ENCODE data around the gene DCC. TPM values are rescaled to one million over a fixed set of nuclear protein-coding genes. Genes with fewer than 3 reads are reported as not detected.

DCC gene
- total and polyA plus RNA-seq, 2 experiments from 2014 or later, result 0.53 to 0.73 TPM

- 0 out of 2 replicates have a peak, but pooled peaks cover 4% of the 10 kb centered on the region for H3K36me3 ChIP-seq (ENCODE audit: insufficient read depth)
- no peak overlapping the region for H2AFZ ChIP-seq
- Mint-ChIP-seq H3K36me3 (ENCODE audit: low read depth) (peaks cover 4% of the 10 kb centered on the region; the same call in 1 of the 3 replicates), H3K9me3 (peaks cover 5% of the 10 kb centered on the region), H3K27ac (no peak overlapping the region), H3K4me3 (no peak overlapping the region), H3K27me3 (ENCODE audit: insufficient read depth, low read depth, poor library complexity) (peaks cover 2% of the 10 kb centered on the region), H3K4me1 (peaks cover 4% of the 10 kb centered on the region)
- no peak for ATAC-seq
- no peaks in the 10 kb centered on the region for H3F3A ChIP-seq (replicated peaks; ENCODE audit: low read depth)
- no peaks in the 10 kb centered on the region for H3K9me2 ChIP-seq (ENCODE audit: insufficient read depth)
- no peaks in the 10 kb centered on the region for H3K27me3 ChIP-seq (ENCODE audit: insufficient read depth)
- TF ChIP-seq ZNF331 (CRISPR knock-in tag; IDR thresholded peaks at IDR 0.05; ENCODE audit: low read depth) (no peak), EZH2phosphoT487 (IDR thresholded peaks at IDR 0.05; ENCODE audit: unreplicated experiment) (no peak), EZH2 (IDR thresholded peaks at IDR 0.05; ENCODE audit: low read depth, unreplicated experiment) (no peak), CREB1 (CRISPR knock-in tag; IDR thresholded peaks at IDR 0.05; ENCODE audit: low read depth) (no peak), ZNF462 (CRISPR knock-in tag; IDR thresholded peaks at IDR 0.05) (no peak), POLR2AphosphoS5 (IDR thresholded peaks at IDR 0.05; ENCODE audit: low read depth) (no peak), NANOG (IDR thresholded peaks at IDR 0.05; ENCODE audit: borderline replicate concordance) (no peak), ZNF114 (CRISPR knock-in tag; IDR thresholded peaks at IDR 0.05) (no peak), CTCF (conservative IDR thresholded peaks at IDR 0.05; ENCODE audit: low read depth in 2 of 2) (no peak), JUNB (IDR thresholded peaks at IDR 0.05; ENCODE audit: unreplicated experiment) (no peak), STAT1 (IDR thresholded peaks at IDR 0.05; ENCODE audit: unreplicated experiment) (no peak)
- TF ChIP-seq, protein P1, sequence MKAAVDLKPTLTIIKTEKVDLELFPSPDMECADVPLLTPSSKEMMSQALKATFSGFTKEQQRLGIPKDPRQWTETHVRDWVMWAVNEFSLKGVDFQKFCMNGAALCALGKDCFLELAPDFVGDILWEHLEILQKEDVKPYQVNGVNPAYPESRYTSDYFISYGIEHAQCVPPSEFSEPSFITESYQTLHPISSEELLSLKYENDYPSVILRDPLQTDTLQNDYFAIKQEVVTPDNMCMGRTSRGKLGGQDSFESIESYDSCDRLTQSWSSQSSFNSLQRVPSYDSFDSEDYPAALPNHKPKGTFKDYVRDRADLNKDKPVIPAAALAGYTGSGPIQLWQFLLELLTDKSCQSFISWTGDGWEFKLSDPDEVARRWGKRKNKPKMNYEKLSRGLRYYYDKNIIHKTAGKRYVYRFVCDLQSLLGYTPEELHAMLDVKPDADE (IDR thresholded peaks at IDR 0.05), result no peak
- TF ChIP-seq, protein P2, sequence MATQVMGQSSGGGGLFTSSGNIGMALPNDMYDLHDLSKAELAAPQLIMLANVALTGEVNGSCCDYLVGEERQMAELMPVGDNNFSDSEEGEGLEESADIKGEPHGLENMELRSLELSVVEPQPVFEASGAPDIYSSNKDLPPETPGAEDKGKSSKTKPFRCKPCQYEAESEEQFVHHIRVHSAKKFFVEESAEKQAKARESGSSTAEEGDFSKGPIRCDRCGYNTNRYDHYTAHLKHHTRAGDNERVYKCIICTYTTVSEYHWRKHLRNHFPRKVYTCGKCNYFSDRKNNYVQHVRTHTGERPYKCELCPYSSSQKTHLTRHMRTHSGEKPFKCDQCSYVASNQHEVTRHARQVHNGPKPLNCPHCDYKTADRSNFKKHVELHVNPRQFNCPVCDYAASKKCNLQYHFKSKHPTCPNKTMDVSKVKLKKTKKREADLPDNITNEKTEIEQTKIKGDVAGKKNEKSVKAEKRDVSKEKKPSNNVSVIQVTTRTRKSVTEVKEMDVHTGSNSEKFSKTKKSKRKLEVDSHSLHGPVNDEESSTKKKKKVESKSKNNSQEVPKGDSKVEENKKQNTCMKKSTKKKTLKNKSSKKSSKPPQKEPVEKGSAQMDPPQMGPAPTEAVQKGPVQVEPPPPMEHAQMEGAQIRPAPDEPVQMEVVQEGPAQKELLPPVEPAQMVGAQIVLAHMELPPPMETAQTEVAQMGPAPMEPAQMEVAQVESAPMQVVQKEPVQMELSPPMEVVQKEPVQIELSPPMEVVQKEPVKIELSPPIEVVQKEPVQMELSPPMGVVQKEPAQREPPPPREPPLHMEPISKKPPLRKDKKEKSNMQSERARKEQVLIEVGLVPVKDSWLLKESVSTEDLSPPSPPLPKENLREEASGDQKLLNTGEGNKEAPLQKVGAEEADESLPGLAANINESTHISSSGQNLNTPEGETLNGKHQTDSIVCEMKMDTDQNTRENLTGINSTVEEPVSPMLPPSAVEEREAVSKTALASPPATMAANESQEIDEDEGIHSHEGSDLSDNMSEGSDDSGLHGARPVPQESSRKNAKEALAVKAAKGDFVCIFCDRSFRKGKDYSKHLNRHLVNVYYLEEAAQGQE (IDR thresholded peaks at IDR 0.05; ENCODE audit: unreplicated experiment), result no peak
- no peaks in the 10 kb centered on the region for H3K79me2 ChIP-seq (replicated peaks; ENCODE audit: insufficient read depth)
- no peak overlapping the region for H3K27ac ChIP-seq (ENCODE audit: low read depth)
- no peaks in the 10 kb centered on the region for H4K20me1 ChIP-seq (replicated peaks; ENCODE audit: insufficient read depth)
- no peak overlapping the region for H3K4me3 ChIP-seq
- no peak for DNase-seq (ENCODE audit: low spot score)
- no peak overlapping the region for H3K4me2 ChIP-seq
- no peaks in the 10 kb centered on the region for H3K4me1 ChIP-seq (ENCODE audit: insufficient read depth)
These were observed 926.9 kb downstream of the DCC start for GRCh38 chr18:53266850-53267249.

Data from GM23338 (cell line).